GM12878 (cell line): Measurements from ENCODE around the gene MID1. TPM values are rescaled to one million over a fixed set of nuclear protein-coding genes. Genes with fewer than 3 reads are reported as not detected.

ENCODE experiments used
- ATAC-seq: fragments of 200-7000 bp; cut with Tn5 transposase; 3 replicates; pipeline ENCODE4 v1.9.1; 2020; ENCODE audit warnings: mild to moderate bottlenecking, moderate library complexity
- BruUV-seq: library from RNA; stranded (reverse); fragments of 400-500 nt; replicated peaks from 2 replicates; lab custom pipeline; 2021; lab: Mats Ljungman, UMichigan
- CTCF ChIA-PET: fragments of 300-600 bp; sonication (Branson Sonifier 250); formaldehyde crosslinking; extraction: SDS; loops from one replicate; lab custom pipeline; 2021; ENCODE audit warnings: inconsistent platforms; lab: Yijun Ruan, JAX
- POLR2A ChIA-PET: fragments of 350-600 bp; formaldehyde crosslinking; extraction: SDS; loops from one replicate; lab custom pipeline; 2021; ENCODE audit warnings: inconsistent platforms; lab: Charles Lee
- RAD21 ChIA-PET: fragments of 300-600 bp; sonication (Branson Sonifier 250); formaldehyde crosslinking; loops from one replicate; lab custom pipeline; 2023; ENCODE audit warnings: antibody characterized with exemption; ENCODE audit not compliant: unreplicated experiment; lab: Charles Lee
- SMC1A ChIA-PET: fragments of 300-600 bp; sonication (Branson Sonifier 250); formaldehyde crosslinking; loops from one replicate; lab custom pipeline; 2023; ENCODE audit not compliant: unreplicated experiment, uncharacterized antibody; lab: Charles Lee
- DNase-seq: peaks from one replicate; pipeline ENCODE4 v3.0.0-alpha.2; 2011; ENCODE audit warnings: low read depth, low spot score
- FAIRE-seq: peaks from 3 replicates; lab custom pipeline; 2011; peaks lifted over from hg19 to GRCh38; lab: Jason Lieb, UNC
- H2AFZ ChIP-seq: 2 replicates; pipeline ENCODE4 v1.6.0; 2011; ENCODE audit warnings: low read depth, low read length, control low read depth; ENCODE audit not compliant: control insufficient read depth
- H3K27ac ChIP-seq: 2 replicates; pipeline ENCODE4 v1.5.1; 2011; ENCODE audit warnings: control low read depth; ENCODE audit not compliant: control insufficient read depth, insufficient read depth
- H3K27me3 ChIP-seq, 2 experiments: replicated peaks in 1 of 2; 2 replicates each; pipeline versions ENCODE4 v1.6.0 to v1.6.1; 2011; ENCODE audit warnings: low read length in 1 of 2; ENCODE audit not compliant: control insufficient read depth in 2 of 2, insufficient read depth in 2 of 2
- H3K36me3 ChIP-seq, 2 experiments: 2 replicates each; pipeline ENCODE4 v1.5.1; 2011; ENCODE audit warnings: low read length in 1 of 2; ENCODE audit not compliant: control insufficient read depth in 2 of 2, insufficient read depth in 2 of 2
- H3K4me1 ChIP-seq: 2 replicates; pipeline ENCODE4 v1.6.1; 2011; ENCODE audit warnings: mild to moderate bottlenecking, low read length, moderate library complexity, mixed read lengths; ENCODE audit not compliant: control insufficient read depth, insufficient read depth
- H3K4me2 ChIP-seq: 2 replicates; pipeline ENCODE4 v1.6.0; 2011; ENCODE audit warnings: control low read depth; ENCODE audit not compliant: control insufficient read depth, insufficient read depth
- H3K4me3 ChIP-seq: fragments of 200-600 bp; sonication (generic); 2 replicates; pipeline ENCODE4 v1.5.1; 2016
- H3K79me2 ChIP-seq: 2 replicates; pipeline ENCODE4 v1.6.0; 2011; ENCODE audit warnings: low read length; ENCODE audit not compliant: control insufficient read depth, insufficient read depth
- H3K9ac ChIP-seq: 2 replicates; pipeline ENCODE4 v1.8.0; 2011; ENCODE audit warnings: low read length, control low read depth, mixed read lengths; ENCODE audit not compliant: control insufficient read depth, insufficient read depth
- H3K9me3 ChIP-seq: replicated peaks from 3 replicates; pipeline ENCODE4 v1.5.1; 2011; ENCODE audit warnings: mild to moderate bottlenecking, low read length; ENCODE audit not compliant: control insufficient read depth, insufficient read depth
- H4K20me1 ChIP-seq: 2 replicates; pipeline ENCODE4 v1.6.0; 2011; ENCODE audit not compliant: control insufficient read depth, insufficient read depth
- CEBPB ChIP-seq, 2 experiments: fragments of 150-350 bp in 1 of 2; IDR thresholded peaks; 2 replicates each; pipeline ENCODE4 v1.6.1; 2012 to 2014; ENCODE audit warnings: low read depth in 2 of 2, low read length in 2 of 2, borderline replicate concordance in 1 of 2, inconsistent platforms in 1 of 2
- KAT2A ChIP-seq: conservative IDR thresholded peaks from 2 replicates; pipeline ENCODE4 v1.6.1; 2011; ENCODE audit warnings: low read depth, low read length; ENCODE audit not compliant: control insufficient read depth
- MEF2B ChIP-seq: fragments of 450-650 bp; IDR thresholded peaks from 2 replicates; pipeline ENCODE4 v1.6.1; 2018; ENCODE audit warnings: mild to moderate bottlenecking, moderate library complexity; ENCODE audit not compliant: partially characterized antibody, poor library complexity, severe bottlenecking
- RAD51 ChIP-seq: fragments of 450-650 bp; IDR thresholded peaks from 2 replicates; pipeline ENCODE4 v1.6.1; 2016; ENCODE audit warnings: moderate library complexity, mild to moderate bottlenecking, inconsistent platforms
- RFX5 ChIP-seq: IDR thresholded peaks from 2 replicates; pipeline ENCODE4 v1.6.1; 2011; ENCODE audit warnings: low read depth, low read length, improper control_type of control experiment
- WGBS: methylation state at CpG from one replicate; pipeline ENCODE4 v1.1.6; 2016; ENCODE audit warnings: low lambda C conversion rate; ENCODE audit not compliant: insufficient replicate concordance, insufficient coverage; ENCODE audit errors: missing lambda C conversion rate; 5-methylcytosine and 5-hydroxymethylcytosine counted together
- in situ Hi-C: fragments of 300-500 bp; cut with MboI; formaldehyde crosslinking; loops from 9 replicates; pipeline ENCODE4 v1.14.3; 2018; ENCODE audit warnings: mixed read lengths
- intact Hi-C: fragments of 100-400 bp; cut with micrococcal nuclease; formaldehyde crosslinking; loops from one replicate; pipeline ENCODE4 v1.14.2; 2022; ENCODE audit not compliant: unreplicated experiment
- polyA plus RNA-seq, 11 experiments: library from polyadenylated mRNA; depleted of rRNA in 4 of 11; unstranded in 6 of 11; stranded (reverse) in 5 of 11; fragments of >200 nt; fragmentation: Nextera tagmentation in 4 of 11; fragmentation: Illumina TruSeq in 1 of 11; extraction: Ambion mirVana in 4 of 11; extraction: Trizol in 1 of 11; gene quantifications; 1 replicate in 1 of 11; 2 replicates in 10 of 11; pipeline versions ENCODE4 v1.2.1 to v1.2.3, GENCODE V29; 2011 to 2016; ENCODE audit warnings: inconsistent platforms in 2 of 11, missing spikeins in 2 of 11, low read depth in 1 of 11
- total RNA-seq, 4 experiments: library from RNA; depleted of rRNA in 3 of 4; stranded (reverse); fragments of >200 nt in 3 of 4; fragmentation: Illumina TruSeq in 1 of 4; extraction: Trizol in 1 of 4; gene quantifications; 2 replicates each; pipeline versions ENCODE4 v1.2.1 to v1.2.3, GENCODE V29; 2013 to 2021
- TF ChIP-seq, protein P1 (sequence below): IDR thresholded peaks from 2 replicates; pipeline ENCODE4 v1.6.1; 2011; ENCODE audit warnings: low read depth, low read length, improper control_type of control experiment, borderline replicate concordance
- TF ChIP-seq, protein P2 (sequence below): fragments of 450-650 bp; conservative IDR thresholded peaks from 2 replicates; pipeline ENCODE4 v1.6.1; 2017; ENCODE audit warnings: mild to moderate bottlenecking, moderate library complexity

The MID1 gene
- total and polyA plus RNA-seq, 10 of the 15 experiments (the other 5 are each of a cell fraction or from before 2014, with no cell fraction given), result 0.04 to 0.51 (median 0.14) TPM; not detected in 1

DNA sequence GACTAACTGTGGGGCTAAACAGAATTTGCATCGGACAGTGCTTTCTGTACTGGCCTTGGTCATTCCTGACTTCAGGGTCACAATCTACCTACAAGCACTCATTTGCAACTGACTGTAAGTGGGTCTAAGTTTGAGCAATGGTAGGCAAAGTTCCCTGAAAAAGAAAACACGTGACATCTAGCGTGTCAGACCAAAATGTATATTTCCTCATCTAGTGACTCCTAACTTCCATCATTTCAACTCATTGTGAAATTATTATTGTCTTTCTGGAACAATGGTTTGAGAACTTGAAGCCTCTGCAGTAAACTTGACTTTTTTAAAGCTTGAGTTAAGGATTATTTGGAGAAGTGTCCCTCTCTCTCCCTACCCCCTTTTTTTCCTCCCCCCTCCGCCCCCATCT lies 113.6 kb downstream of the MID1 start:
- DNase-seq, result no peak
- SMC1A ChIA-PET, result no interaction called here
- TF ChIP-seq RAD51, result no peak
- TF ChIP-seq, protein P1, sequence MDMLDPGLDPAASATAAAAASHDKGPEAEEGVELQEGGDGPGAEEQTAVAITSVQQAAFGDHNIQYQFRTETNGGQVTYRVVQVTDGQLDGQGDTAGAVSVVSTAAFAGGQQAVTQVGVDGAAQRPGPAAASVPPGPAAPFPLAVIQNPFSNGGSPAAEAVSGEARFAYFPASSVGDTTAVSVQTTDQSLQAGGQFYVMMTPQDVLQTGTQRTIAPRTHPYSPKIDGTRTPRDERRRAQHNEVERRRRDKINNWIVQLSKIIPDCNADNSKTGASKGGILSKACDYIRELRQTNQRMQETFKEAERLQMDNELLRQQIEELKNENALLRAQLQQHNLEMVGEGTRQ, result no peak
- no peak for TF ChIP-seq MEF2B
- no peak for TF ChIP-seq CEBPB (IDR thresholded peaks at IDR 0.05; ENCODE audit: borderline replicate concordance in 1 of 2, low read depth in 2 of 2, low read length in 2 of 2)
- TF ChIP-seq KAT2A, result no peak
- TF ChIP-seq, protein P2, sequence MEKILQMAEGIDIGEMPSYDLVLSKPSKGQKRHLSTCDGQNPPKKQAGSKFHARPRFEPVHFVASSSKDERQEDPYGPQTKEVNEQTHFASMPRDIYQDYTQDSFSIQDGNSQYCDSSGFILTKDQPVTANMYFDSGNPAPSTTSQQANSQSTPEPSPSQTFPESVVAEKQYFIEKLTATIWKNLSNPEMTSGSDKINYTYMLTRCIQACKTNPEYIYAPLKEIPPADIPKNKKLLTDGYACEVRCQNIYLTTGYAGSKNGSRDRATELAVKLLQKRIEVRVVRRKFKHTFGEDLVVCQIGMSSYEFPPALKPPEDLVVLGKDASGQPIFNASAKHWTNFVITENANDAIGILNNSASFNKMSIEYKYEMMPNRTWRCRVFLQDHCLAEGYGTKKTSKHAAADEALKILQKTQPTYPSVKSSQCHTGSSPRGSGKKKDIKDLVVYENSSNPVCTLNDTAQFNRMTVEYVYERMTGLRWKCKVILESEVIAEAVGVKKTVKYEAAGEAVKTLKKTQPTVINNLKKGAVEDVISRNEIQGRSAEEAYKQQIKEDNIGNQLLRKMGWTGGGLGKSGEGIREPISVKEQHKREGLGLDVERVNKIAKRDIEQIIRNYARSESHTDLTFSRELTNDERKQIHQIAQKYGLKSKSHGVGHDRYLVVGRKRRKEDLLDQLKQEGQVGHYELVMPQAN, result no peak
- no peak for TF ChIP-seq RFX5
- H3K27ac ChIP-seq, result no peak overlapping the region
- no peaks in the 10 kb centered on the region for H3K4me1 ChIP-seq
- no peak overlapping the region for H3K4me3 ChIP-seq
- CTCF ChIA-PET, result no interaction called here
- intact Hi-C loops (no loop called here), in situ Hi-C loops (no loop called here)
- RAD21 ChIA-PET, result no interaction called here
- no peaks in the 10 kb centered on the region for H4K20me1 ChIP-seq
- H2AFZ ChIP-seq, result no peak overlapping the region
- no peaks in the 10 kb centered on the region for H3K79me2 ChIP-seq
- H3K9ac ChIP-seq, result no peak overlapping the region
- no peak for ATAC-seq
- WGBS, result 41% methylated on average over 3 of the region's 4 CpGs
- no peaks in the 10 kb centered on the region for H3K36me3 ChIP-seq
- no peak overlapping the region for H3K4me2 ChIP-seq
- POLR2A ChIA-PET, result no interaction called here
- no peaks in the 10 kb centered on the region; a peak in 1 of 4 replicates for H3K27me3 ChIP-seq
- BruUV-seq, result no TSS peak
- no peaks in the 10 kb centered on the region for H3K9me3 ChIP-seq
- FAIRE-seq, result no peak
